GM12891 (cell line): Measurements from ENCODE around the gene BAHD1.

Experiments used
- DNase-seq: peaks from one replicate; pipeline ENCODE4 v3.0.0; 2011; ENCODE audit warnings: low spot score; ENCODE audit not compliant: insufficient read length
- FAIRE-seq: peaks from 2 replicates; lab custom pipeline; 2011; peaks lifted over from hg19 to GRCh38; lab: Jason Lieb, UNC
- PAX5 ChIP-seq: IDR thresholded peaks from 2 replicates; pipeline ENCODE4 v1.6.1; 2011; ENCODE audit warnings: low read length, moderate library complexity, mild to moderate bottlenecking; ENCODE audit not compliant: insufficient read depth, severe bottlenecking
- POLR2A ChIP-seq: IDR thresholded peaks from 2 replicates; pipeline ENCODE4 v1.6.1; 2011; ENCODE audit warnings: low read depth, low read length, control low read depth
- POLR2AphosphoS5 ChIP-seq: IDR thresholded peaks from 2 replicates; pipeline ENCODE4 v1.6.1; 2011; ENCODE audit warnings: low read depth, low read length, control low read depth
- POU2F2 ChIP-seq: IDR thresholded peaks from 2 replicates; pipeline ENCODE4 v1.6.1; 2011; ENCODE audit warnings: low read depth, mild to moderate bottlenecking, control low read depth, low read length, moderate library complexity
- SPI1 ChIP-seq: IDR thresholded peaks from 2 replicates; pipeline ENCODE4 v1.6.1; 2011; ENCODE audit warnings: low read depth, low read length, control low read depth
- TAF1 ChIP-seq: IDR thresholded peaks from 2 replicates; pipeline ENCODE4 v1.6.1; 2011; ENCODE audit warnings: low read depth, low read length, control low read depth

BAHD1 gene

DNA sequence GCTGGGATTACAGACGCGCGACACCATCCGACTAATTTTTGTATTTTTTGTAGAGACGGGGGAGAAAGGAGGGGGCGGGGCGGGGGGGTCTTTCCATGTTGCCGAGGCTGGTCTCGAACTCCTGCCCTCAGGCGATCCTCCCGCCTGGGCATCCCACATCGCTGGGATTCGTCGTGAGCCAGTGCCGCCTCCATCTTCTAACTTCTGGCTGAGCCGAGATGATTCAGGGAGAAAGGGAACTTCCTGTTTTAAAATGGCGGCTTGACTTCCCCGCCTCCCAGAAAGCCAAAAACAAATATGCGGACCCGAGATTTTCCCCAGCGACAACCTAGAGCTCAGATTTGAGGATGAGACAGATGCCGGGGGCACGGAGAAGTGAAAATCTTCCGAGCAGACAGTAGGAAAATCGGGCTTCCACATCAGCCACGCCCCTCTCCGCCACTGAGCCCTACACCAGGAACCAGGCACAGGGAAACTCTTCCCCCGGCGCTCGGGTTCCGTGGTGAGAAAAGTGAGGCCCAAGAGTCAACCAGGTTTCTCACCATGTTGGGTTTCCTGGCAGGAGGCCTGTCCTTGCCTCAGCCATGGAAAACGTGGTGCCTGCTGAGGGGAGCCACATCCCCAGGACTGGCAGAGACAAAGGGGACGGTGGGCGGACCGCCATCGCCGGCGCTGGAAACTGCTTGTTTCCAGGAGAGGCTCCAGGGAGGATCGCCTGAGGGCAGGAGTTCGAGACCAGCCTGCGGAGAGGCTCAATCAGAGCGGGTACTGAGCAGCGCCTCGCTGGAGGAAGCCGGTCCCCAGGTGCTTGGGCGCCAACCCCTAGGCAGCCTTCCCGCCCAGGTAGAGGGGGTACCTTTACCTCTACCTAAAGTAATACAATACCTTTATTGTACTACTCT, 48.8 kb downstream of the BAHD1 start:
- no peak for TF ChIP-seq TAF1
- no peak for TF ChIP-seq POLR2A
- TF ChIP-seq PAX5 = no peak
- TF ChIP-seq POU2F2 = no peak
- no peak for TF ChIP-seq SPI1
- no peak for TF ChIP-seq POLR2AphosphoS5
- FAIRE-seq (no peak), DNase-seq (no peak)

DNA sequence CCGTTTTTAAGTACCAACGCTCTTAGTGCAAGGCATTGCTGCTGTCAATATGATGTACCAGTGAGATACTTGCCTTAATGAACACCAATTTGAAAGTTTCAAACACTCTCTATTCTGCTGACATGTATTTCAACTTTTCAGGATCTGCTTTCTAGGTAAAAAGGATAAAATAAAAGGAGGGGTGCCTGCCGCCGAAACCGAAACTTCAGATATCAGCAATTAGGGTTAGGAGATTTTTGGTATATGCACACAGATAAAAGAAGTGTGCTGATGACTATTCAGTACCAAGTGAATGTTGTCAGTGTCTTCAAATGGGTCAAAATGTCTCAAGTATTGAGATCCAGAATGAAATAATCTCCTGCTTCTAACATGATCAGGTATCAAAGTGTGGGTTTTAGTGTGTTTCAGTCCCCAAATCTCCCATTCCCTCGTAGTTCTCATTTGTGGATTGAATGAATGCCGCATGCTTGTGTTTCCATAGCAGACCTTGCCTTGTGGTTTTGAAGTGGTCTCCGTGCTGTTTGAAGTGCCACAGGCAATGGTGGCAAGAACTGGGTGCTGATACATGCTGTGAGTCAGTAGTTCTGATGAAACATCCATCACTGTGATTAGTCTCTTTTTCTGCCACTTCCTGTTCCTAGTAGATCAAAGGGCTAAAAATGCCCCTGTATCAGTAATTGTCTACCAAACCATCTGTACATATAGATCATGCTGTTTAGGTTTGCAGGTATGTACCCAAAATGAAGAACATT, 52.5 kb downstream of the BAHD1 start:
- FAIRE-seq = peak; percentile 58
- no peak for DNase-seq

DNA sequence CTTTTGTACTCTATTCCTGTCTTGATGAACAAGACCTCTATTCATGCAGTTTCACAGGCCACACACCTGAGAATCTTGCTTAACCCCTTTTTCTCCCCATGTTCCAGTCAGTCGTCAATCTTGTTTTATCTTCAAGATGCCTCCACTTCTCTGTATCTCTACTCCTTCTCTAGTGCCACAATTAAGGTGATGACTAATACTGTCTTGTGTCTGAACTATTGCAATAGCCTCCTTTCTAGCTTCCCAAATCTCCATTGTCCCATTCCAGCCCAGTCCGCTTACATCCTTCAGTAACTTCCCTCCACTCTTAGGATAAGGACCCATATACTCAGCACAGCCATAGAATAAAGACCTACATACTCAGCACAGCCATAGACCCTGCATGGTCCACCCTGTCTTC, 54.8 kb downstream of the BAHD1 start:
- DNase-seq (no peak), FAIRE-seq (no peak)
- no peak for TF ChIP-seq SPI1
- no peak for TF ChIP-seq POLR2A
- TF ChIP-seq TAF1 = no peak
- TF ChIP-seq POU2F2 = no peak
- no peak for TF ChIP-seq PAX5
- TF ChIP-seq POLR2AphosphoS5 = no peak

More for the DNA sequence above, 52.5 kb downstream of the BAHD1 start:
- TF ChIP-seq POLR2AphosphoS5 (no peak), POLR2A (no peak), SPI1 (peak; percentile 40; the same call in 1 of the 2 replicates), PAX5 (no peak)

DNA sequence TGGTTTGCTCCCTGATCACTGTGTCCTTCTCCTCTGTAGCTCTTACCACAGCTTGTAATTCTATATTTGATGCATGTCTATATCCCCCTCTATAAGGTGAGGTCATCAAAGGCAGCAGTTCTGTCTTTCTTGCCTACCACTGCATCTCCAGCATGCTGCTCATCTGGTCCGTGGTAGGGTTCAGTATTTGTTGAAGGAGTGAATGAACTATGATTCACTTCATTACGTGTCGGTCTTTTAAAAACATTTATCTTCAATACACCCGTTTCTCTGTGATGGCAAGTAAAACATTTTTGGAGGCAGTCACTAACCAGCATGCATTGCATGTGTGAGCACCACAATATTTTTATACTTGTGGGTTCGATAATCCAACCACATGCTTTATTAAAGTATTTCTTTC, 57.7 kb downstream of the BAHD1 start:
- FAIRE-seq = no peak
- TF ChIP-seq PAX5 = no peak
- no peak for TF ChIP-seq POLR2AphosphoS5
- no peak for TF ChIP-seq TAF1
- no peak for TF ChIP-seq POLR2A
- no peak for TF ChIP-seq POU2F2
- no peak for TF ChIP-seq SPI1
- DNase-seq = no peak

DNA sequence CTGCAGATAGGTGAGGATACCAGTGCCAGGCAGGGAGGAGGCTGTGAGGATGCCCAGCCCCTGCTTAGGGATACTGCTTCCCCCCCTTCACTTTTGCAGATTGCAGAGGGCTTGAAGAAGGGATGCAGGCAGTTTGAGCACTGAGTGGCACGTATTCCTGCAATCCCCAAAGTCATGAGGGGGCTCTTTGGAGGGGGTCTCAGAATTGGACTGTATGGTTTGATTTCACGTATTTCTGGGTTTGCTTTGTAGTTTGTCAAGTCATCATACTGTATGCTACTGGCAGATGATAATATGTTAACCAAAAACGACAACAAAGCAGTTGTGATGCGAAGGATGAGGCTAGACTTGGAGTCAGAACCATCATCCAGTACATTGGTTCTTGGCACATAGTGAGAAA, 58.1 kb downstream of the BAHD1 start:
- FAIRE-seq (no peak), DNase-seq (no peak)
- TF ChIP-seq SPI1 = no peak
- TF ChIP-seq POLR2AphosphoS5 = no peak
- TF ChIP-seq PAX5 = no peak
- no peak for TF ChIP-seq POLR2A

DNA sequence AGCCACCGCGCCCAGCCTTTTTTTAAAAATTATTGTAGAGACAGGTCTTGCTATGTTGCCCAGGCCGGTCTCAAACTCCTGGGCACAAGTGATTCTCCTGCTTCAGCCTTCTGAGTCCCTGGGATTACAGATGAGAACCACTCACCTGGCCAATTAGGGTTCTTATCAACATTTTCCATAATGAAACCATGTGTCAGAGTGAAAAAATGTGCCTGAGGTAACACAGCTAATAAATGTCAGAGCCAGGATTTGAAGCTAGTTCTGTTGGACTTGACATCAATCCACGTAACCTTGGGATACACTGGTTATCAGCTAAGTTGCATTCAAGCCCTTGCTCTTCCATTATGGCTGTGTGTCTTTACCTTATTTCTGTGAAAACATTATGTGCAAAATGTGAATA, 59.2 kb downstream of the BAHD1 start:
- no peak for TF ChIP-seq POU2F2
- no peak for TF ChIP-seq PAX5
- TF ChIP-seq SPI1 = no peak
- no peak for TF ChIP-seq TAF1
- no peak for TF ChIP-seq POLR2A
- TF ChIP-seq POLR2AphosphoS5 = no peak
- DNase-seq (no peak), FAIRE-seq (no peak)

DNA sequence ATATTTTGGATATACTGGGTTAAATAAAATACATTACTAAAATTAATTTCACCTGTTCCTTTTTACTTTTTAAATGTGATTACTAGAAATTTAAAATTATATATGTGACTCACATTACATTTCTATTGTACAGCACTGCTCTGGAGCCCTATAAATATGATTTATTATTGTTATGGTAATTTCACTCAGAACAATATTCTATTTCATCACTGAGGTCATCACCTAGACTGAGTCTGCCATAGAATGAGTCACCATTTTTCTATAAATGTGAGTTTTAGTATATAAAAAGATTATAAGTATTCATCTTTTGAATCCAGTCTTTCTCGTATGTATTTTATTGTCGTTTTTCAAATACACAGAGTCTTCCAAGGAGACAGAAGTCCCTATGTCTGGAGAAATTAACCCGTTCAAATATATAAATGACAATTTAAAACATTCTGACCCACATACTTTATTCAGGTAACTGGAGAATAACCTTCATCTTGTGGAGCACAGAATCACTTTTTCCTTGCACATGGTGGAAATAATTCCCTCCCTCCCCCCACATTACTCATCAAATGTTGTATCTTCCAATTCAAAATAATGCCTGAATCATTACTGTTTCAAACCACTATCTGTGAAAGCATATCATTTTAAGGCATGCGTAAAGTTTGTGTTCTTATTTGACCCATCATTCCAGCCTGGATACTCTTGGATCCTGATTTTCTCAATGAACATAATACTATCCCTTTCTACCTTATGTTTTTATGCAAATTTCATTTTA, 60.0 kb downstream of the BAHD1 start:
- TF ChIP-seq SPI1 = no peak
- TF ChIP-seq POU2F2 = no peak
- TF ChIP-seq POLR2A = no peak
- TF ChIP-seq POLR2AphosphoS5 = no peak
- TF ChIP-seq TAF1 = no peak
- TF ChIP-seq PAX5 = no peak
- DNase-seq (no peak), FAIRE-seq (no peak)

DNA sequence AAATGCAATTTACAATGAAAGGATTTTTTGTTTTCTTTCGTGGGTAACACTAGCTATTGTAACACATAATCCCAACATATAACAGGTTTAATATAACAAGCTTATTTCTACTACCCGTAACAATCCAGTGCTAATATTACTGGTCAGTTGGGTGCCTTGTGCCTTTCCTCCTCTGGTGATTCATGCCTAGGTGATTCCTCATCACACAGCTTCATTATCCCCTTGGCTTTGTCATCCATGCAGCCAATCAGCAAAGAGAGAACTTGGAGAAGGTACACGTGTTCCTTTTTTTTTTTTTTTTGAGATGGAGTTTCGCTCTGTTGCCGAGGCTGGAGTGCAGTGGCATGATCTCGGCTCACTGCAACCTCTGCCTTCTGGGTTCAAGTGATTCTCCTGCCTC, 60.7 kb downstream of the BAHD1 start:
- FAIRE-seq (no peak), DNase-seq (no peak)
- TF ChIP-seq POLR2A = no peak
- TF ChIP-seq POLR2AphosphoS5 = no peak
- no peak for TF ChIP-seq SPI1
- TF ChIP-seq TAF1 = no peak
- TF ChIP-seq PAX5 = no peak
- no peak for TF ChIP-seq POU2F2
